GM12873 (cell line): ENCODE measurements around the gene SKIDA1.

Experiments
- TF ChIP-seq, protein P1 (sequence below): IDR thresholded peaks from 2 replicates; pipeline ENCODE4 v1.5.1; 2012; ENCODE audit warnings: low read depth, mild to moderate bottlenecking, moderate library complexity, low read length, control low read depth; ENCODE audit not compliant: insufficient read depth; ENCODE audit errors: missing control alignments

SKIDA1 gene

GRCh38 chr10:21535494-21535965, 10.0 kb upstream of the SKIDA1 start:
- TF ChIP-seq, protein P1, sequence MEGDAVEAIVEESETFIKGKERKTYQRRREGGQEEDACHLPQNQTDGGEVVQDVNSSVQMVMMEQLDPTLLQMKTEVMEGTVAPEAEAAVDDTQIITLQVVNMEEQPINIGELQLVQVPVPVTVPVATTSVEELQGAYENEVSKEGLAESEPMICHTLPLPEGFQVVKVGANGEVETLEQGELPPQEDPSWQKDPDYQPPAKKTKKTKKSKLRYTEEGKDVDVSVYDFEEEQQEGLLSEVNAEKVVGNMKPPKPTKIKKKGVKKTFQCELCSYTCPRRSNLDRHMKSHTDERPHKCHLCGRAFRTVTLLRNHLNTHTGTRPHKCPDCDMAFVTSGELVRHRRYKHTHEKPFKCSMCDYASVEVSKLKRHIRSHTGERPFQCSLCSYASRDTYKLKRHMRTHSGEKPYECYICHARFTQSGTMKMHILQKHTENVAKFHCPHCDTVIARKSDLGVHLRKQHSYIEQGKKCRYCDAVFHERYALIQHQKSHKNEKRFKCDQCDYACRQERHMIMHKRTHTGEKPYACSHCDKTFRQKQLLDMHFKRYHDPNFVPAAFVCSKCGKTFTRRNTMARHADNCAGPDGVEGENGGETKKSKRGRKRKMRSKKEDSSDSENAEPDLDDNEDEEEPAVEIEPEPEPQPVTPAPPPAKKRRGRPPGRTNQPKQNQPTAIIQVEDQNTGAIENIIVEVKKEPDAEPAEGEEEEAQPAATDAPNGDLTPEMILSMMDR, result no peak

GRCh38 chr10:21534604-21535493, 9.4 kb upstream of the SKIDA1 start:
- TF ChIP-seq, protein P1, result no peak

DNA sequence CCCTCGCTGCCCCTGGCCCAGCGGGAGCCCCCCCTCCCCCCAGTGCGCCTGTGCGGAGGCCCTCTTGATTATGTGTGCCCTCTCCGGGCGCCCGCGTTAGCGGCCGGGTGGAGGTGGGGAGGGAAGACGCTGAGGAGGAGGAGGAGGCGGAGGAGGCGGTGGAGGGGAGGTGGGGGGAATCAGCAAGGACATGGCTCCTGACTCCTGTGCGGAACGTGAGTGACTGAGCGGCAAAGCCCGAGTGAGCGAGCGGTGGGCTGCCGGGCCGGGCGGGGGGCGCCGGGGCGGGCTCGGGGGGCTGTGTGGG, 8.8 kb upstream of the SKIDA1 start:
- TF ChIP-seq, protein P1, result no peak

DNA sequence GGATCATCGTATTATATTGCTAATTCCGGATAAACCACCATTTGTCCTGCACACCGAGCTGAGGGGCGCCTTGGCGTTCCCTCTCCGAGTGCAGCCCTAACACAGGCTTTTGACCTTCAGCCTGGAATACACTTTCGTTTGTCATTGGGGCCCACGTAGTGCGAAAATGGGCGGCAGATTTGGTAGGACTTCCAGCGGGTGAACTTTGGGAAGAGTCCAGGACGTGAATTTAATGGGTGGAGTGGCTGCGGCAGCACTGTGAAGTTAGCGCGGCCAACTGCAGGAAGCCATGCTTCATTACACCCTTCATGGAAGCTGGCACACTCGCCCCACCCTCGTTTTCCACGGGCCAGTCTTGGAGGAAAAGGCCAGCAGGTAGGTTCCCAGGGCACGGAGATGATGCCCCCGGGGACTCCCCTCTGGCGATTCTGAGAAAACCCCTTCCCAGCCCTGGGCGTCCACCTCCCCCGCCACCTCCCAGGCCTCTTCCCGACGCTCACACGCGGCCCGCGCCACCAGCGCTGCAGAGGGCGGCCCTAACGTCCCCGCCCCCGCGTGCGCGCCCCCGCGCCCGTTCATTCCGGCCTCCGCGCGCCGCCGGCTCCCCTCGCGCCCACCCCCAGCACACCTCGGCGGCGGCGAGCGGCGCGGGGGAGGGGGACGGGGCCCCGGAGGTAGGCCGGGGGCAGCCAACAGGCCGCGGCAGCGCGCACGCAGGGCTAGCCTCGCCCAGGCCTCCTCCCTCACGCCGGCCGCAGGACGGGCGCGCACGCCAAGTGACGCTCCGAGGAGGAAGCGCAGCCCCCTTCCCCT, 8.2 kb upstream of the SKIDA1 start, which contains the start of gene MLLT10:
Gene MLLT10, plus strand, starts transcription at position 766 of the 813 bp plus-strand sequence. CDS start 413 bp downstream, outside the sequence.
- TF ChIP-seq, protein P1, result peak; percentile 12

GRCh38 chr10:21532694-21533466, 7.4 kb upstream of the SKIDA1 start:
- TF ChIP-seq, protein P1, result no peak

GRCh38 chr10:21531164-21531563, 5.7 kb upstream of the SKIDA1 start:
- TF ChIP-seq, protein P1, result no peak
